ENCODE results near the gene RALGAPA2.

Gene RALGAPA2

GRCh38 chr20:20393207-20394120 is 319.0 kb downstream of the RALGAPA2 start:
- peak; percentile 77 for DNase-seq

GRCh38 chr20:20391766-20392165 is 320.7 kb downstream of the RALGAPA2 start:
- no peak for DNase-seq

DNA sequence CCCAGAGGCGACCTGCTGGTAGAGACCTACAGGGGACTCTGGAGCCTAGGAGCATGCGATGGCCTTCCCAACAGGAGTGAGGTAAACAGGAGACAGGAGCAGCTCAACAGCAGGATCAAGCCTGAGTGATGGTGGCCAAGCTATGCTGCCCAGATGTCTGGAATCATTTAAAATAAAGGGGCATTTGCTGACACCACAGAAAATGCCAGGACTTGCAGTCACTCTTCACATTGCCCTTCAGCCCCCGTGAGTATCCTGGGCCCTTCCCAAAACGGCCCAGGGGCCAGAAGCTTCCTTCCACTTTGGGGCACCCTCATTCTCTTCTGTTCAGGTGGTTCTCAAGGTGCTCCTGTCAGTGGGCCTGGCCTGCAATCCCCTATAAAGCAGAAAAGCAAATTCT is 321.3 kb downstream of the RALGAPA2 start:
- DNase-seq: no peak

- no peak for DNase-seq
These were observed 322.1 kb downstream of the RALGAPA2 start for GRCh38 chr20:20390393-20390792.

DNA sequence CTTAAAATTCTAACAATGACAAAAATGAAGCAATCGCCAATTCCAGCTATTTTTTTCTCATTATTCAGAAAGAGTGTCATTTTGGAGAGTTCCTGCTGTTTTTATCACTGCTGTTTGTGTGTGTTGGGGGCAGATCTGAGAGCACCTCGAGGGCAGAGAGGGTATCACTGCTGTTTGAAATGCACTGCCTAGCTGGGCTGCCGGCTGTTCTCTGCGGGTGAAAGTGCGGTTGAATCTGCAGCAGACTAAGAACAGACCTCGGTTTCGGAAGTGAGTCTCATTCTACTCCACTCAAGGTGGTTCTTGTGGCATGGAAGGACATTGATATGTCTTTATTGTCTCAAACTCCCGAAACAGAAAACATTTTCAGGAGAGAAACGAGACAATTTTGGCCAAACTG is 326.3 kb downstream of the RALGAPA2 start:
- DNase-seq: no peak

DNA sequence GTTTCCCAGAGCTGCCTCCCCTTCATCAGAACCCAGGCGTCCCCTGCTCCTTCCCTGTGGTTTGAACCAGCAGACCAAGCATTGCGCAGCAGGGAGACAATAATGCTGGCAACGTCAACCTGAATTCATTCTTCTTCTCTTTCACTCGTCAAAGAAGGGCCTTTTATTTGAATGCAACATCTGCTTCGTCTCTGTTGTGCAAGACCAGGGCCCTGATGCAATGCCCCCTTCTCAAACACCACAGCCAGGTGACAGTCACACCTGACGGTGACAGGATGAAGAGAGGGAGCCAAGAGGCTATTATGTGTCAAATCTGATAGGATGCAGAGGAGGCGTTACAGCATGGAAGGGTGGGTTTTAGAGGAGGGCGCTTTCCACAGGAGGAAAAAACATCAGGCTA is 336.6 kb downstream of the RALGAPA2 start:
- no peak for DNase-seq

GRCh38 chr20:20373091-20373571 is 339.3 kb downstream of the RALGAPA2 start:
- DNase-seq: peak; percentile 28

GRCh38 chr20:20371681-20372080 is 340.8 kb downstream of the RALGAPA2 start:
- no peak for DNase-seq

DNA sequence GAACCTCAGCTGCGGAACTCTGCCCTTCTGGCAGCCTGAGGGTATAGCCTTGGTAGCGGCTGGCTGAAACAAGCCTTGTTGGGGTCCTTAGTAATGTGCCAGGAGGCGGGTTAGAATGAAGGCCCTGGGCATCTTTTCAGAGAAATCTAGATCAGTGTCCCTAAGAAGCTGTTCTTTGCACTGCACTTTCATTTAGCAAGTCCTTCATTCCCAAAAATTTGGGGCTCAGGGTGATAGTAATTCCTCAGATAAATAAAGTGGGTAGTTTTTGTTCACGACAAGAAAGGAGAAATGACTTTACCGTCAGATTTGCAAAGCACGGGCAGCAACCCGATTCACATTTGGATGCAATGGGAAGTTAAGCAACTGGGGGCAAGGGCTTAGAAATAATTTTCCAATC is 341.4 kb downstream of the RALGAPA2 start:
- no peak for DNase-seq

DNA sequence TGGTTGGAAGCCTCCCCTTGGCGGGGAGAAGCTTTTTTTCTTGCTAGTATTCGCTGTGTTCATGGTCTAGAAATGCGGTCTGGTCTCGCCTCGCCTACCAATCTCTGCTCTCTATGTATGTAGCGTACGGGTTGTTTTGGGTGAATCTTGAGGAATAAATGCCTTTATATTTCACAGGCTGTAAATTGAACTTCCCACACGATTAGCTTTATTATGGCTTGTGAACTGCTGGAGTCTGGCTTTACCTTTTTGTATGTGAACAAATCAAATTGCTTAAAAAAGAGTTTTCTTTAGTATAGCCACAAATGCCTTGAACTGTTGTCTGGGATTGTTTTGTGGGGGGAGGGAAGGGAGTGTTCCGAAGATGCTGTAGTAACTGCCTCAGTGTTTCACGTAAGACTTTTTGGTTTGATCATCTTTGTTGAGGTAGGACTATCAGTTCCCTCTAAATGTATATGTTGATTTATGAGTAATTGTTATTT is 342.3 kb downstream of the RALGAPA2 start:
- DNase-seq: no peak

- no peak for DNase-seq
These were observed 343.0 kb downstream of the RALGAPA2 start for GRCh38 chr20:20369250-20370093.

GRCh38 chr20:20368418-20369249 is 343.8 kb downstream of the RALGAPA2 start:
- DNase-seq: no peak

GRCh38 chr20:20367575-20368417 is 344.6 kb downstream of the RALGAPA2 start, which contains the start of gene INSM1:
INSM1 (plus strand) TSS chr20:20368104; CDS start chr20:20368268, 164 bp downstream.
- DNase-seq: no peak

GRCh38 chr20:20366876-20367574 is 345.4 kb downstream of the RALGAPA2 start:
- no peak for DNase-seq

DNA sequence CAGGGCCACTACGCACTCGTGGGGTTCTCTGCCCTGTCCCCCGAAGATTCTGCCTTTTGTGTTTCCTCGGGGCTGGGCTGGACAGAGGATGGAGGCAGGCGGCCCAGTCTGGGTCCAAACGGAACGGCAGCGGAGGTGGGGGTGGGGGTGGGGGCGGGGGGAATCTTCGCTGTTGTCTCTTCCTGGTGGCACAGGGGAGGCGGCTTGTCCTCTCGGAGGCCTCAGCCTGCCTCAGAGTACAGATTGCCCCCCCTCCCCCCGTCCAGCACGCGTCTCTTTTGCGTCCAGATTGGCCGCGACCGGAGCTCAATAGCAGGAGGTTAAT is 345.9 kb downstream of the RALGAPA2 start:
- no peak for DNase-seq

DNA sequence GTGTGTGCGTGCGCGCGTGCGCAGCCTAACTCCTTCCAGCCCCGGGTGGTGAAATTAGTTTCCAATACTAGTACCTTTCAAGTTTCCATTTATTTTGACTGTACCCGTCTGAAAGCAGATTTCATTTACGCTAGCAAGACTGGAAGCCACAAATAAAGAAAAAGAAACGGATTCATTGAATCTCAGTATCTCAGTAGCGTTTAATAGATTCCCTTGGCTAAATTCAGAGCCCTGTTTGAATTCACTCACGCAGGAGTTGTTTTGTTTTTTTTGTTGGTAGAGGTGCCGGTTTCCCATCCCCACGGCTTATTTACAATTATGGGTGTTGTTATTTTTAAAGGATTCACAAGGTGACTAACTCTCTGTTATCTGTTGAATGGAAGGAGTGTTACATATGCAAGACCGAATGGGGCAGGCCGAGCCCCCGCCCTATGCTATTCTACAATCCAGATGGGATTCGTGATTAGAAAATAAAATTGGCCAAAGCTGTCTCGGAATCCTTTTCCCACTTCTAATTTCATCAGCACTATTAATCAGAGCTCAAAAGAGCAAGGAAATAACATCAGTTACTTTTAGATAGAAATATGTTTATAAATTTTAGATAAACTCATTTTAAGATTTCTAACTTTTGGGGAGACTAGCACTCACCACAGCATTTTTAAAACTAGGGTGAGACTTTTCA is 346.8 kb downstream of the RALGAPA2 start:
- DNase-seq: no peak

DNA sequence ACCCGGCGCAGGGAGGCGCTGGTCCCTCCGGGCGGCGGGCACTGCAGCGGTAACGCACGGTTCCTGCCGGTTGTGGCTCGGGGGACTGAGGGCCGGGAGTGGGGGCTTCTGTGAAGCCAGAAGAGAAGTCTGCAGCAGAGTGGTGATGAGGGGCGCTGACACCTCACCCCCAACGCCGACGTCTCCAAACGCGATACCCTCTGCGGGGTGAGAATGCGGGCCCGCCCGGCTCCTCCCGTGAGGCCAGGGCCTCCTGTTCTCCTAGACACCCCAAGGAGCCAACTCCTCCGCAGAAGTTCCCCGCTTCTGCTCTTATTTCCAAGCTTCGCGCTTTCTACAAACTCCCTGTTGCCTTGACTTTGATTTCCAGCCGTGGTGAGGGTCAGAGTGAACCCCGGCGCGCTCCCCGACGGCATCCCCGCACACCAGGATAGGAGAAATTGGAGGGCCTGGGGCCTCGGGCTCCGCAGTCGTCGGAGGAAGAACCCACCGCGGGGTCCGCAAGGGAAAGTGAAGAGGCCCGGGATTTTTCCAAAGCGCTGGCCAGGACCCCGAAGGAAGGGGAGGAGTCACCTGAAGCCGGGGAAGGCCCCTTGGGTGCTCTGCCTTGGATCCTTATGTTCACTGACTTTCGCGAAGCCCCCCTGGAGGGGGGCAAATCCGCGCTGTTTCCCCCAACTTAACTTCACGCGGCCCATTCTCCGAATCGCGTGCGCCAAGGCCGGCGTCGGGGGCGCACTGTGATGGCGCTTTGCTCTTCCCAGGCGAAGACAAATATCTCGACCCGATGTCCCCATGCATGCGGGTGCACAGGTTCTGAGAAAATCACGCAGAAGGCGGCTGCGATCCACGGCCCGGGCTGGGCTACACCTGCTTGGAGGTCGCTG is 347.6 kb downstream of the RALGAPA2 start:
- no peak for DNase-seq

DNA sequence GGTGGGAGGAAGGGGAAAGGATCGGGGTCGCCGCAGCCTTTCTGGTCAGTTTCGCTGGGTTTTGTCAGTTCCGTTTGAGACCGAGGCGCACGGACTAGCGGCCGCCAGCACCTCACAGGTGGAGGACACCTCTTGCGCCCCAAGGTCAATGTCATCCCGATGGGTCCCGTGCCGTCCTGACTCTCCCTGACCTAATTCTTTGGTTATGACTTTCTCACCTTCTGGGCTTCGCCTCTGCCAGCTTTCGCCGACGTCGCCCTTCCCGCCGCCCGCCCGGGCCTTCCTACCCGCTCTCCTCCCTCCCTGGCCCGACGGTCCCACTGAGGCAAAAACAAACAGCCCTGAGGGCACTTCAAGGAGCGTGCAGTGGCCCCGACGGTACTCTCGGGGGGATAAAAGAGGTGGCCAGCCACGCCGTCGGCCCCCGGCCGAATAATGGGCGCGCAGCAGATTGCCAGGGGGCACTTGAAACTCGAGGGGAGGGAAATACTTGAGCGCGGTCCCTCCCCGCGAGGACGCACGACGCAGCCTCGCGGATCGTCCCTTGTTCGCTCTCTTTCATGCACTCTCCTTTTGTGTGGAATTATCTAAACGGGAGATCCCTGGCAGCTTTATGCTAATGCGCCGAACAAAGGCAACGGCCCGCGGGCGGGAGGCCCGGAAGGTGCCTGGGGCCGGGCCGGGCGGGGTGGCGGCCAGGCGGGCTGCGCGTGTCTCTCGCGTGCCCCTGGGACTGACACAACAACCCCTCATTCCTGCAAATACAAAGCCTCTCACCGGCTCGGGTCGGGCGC is 348.4 kb downstream of the RALGAPA2 start:
- DNase-seq: no peak

DNA sequence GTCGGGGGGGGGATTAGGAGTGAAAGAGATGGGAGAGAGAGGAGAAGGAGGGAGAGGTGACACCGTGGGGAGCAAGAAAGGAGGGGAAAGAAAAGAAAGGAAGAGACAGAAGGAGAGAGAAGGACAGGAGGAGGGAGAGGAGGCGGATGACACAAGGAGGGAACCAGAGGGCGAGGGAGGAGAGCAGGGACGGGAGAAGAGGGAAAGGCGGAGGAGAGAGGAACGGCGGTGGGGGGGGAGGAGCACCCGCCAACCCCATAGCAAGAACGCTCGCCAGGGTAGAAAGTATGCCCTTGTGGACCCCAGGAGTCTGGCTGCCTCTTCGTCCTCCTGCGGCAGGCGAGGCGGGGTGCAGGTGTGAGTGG is 349.0 kb downstream of the RALGAPA2 start:
- DNase-seq: no peak

All from HCEC 1CT (cell line).